Activated CD8-positive, alpha-beta memory T cell treated with anti-CD3 and anti-CD28 coated beads for 48 hours (primary cell): ENCODE data around the gene SRMS.

ENCODE experiments used
- DNase-seq, 3 experiments: peaks; one replicate each; pipeline ENCODE4 v3.0.0-alpha.2; 2020; ENCODE audit warnings: low read depth in 2 of 3, low spot score in 2 of 3

Gene SRMS

DNA sequence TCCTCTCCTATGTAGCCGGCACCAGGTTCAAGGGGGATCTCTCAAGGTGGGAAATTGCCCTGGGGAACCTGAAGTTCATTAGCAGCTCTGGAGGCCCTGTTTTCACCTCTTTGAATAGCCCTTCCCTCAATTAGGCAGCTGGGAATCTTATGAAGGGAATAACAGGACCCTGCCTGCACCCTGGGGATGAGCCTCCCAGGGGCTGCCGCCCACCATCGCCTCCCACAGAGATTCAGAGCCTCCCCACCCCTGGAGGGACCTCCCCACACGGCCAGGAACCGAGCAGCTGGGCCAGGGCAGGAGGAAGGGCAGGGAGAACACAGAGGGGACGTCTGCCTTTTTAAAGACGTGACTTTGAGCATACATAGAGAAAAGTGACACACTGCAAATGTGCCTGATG, 44.0 kb downstream of the SRMS start:
- DNase-seq = no peak

DNA sequence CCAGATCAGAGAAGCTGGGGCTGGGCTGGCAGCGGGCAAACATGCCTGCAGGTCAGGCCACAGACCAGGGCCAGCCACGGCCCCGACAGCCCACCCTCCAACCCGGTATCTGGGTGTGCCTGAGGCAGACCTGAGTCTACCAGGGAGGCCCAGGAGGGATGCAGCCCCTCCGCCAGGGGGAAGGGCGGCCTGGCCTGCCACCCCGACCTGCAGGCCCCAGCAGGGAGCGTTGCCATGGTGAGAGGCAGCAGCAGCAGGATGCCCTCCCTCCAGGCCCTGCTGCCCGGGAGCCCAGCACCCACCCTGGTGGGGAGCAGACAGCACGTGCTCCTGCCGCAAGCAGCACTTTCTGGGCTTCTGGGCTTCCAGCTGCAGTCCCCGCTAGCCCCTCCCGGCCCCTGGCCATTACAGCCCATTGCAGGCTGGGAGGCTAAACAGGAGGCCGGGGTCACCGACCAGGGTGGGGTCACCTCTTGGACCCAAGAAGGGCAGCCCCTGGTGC, 44.8 kb downstream of the SRMS start:
- no peak for DNase-seq

DNA sequence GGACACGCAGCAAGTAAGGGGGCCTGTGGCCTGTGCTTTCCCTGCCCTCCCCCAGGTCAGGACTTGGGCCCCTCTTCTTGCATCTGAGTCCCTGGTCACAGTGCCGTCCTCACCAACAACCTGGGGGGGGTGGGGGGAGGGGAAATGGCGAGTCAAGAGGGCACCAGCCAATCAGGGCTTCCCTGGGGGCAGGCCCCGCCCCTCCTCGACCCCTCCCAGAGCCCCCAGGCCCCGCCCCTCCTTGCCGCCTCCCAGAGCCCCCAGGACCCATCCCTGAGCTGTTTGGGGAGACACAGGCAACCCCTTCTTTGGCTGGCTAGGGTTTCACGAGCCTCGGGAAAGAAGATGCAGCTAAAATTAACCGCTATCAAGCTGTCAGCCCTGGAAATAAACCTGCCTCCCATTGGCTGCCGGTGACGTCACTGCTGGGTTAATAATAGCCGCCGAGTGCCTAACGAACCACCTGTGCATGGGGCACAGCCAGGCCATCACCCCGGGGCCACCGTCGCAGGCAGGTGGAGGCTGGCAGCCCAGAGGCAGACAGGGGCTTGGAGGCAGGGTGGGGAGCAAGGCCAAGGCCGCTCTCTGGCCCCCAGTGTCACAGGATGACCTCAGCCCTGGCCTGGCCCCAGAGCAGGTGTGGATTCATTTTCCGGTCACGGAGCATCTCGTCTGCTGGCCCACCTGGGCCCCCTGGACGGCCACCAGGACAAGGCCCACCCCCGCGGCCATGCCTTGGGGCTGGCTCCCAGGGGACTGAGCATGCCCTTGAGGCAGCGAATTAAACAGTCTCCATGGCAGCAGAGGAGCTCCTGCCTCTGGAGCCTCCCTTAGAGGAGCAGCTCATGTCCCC, 45.5 kb downstream of the SRMS start:
- DNase-seq = no peak

DNA sequence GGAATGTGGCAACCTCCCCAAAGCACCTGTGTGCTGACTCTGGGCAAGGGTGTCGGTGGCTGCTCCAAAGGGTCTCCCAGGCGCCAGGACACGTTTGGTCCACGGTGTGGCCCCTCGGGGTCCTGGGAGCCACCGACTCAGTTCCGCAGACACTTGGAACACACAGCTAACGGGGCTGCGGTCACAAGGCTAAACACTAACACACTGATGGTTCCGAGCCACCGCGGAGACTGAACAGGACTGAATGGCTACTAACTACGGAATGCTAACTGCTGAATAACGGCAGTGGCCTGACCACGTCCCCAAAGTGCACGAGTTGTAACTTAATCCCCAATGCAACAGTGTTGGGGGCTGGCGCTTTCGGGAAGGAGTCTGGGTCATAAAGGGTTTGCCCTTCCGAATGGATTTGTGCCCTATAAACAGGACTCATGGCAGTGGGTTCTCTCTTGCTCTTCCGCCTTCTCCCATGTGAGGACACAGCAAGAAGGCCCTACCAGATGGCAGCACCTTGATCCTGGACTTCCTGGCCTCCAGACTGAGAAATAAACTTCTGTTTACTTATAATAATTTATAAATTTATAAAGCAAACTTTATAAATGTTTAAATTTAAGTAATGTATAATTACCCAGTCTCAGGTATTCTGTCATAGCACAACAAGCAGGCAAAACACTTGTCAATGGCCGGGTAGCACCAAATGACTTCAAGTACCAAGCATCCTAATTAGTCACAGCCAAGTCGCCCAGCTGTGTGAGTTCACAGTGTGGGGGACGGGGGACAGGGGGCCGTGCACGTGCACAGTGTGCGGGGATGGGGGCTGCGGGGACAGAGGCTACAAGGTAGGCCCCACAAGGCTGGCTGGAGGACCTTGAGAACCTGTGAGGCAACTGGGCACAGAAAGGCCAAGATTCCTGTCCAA, 46.4 kb downstream of the SRMS start:
- no peak for DNase-seq

DNA sequence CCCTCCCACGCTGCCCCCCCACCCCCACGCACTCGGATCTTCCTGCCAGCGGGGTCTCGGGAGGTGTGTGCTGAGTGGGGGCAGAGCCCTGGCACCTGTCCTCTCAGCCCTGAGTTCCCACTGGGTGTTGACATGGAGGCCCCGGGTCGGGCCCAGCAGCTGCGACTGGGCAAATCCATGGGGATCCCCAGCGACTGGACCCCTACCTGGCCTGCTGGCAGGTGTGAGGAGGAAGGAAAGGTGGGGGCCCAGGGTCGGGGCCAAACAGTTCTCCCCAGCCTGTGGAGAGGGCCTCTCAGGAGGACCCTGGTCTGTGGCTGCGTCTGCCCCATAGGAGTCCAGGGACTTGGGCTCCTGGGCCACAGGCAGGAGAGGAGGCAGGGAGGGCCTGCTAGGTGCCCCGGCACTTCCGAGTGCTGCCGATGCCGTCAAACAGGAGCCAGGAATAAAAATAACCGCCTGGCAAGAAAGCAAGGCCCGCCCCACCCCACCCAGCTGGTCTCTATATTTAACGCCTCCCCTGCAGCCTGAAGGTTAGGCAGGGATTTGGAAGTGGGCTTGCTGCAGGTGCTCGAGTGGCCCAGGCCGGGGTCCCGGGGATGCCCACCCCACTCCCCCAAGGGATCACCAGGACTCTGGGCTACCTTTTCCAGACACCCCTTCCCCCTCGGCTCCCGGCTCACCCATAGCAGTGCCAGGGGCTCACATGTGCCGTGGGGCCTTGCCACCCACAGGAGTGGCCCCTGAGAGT, 47.2 kb downstream of the SRMS start:
- DNase-seq = no peak

DNA sequence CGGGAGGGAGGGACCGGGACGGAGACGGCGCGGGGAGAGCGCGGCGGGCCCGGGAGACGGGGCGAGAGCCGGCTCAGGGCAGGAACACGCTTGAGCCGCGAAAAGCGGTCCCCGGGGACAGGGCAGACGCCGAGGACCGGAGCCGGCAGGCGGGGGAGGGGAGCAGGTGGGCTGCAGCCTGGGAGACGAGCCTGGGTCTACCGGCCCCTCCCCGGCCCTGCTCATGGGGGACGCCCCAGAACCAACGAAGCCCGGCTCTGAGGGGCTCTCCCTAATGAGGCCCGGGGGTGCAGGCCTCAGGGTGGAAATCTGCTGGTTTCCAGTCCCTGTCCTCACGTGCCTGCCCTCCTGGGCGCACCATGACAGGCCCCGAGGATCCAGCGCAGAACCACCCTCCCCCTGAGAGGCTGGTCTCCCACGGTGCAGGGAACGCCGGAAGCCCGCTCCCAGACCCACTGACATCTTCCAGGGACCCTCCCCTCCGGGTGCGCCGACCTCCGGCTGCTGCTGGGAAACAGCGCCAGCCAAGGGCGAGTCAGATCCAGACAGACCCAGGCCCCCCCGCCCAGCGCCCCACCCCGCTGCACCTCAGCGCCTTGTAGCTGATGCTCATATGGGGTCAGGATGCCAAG, 48.1 kb downstream of the SRMS start:
- DNase-seq = no peak

DNA sequence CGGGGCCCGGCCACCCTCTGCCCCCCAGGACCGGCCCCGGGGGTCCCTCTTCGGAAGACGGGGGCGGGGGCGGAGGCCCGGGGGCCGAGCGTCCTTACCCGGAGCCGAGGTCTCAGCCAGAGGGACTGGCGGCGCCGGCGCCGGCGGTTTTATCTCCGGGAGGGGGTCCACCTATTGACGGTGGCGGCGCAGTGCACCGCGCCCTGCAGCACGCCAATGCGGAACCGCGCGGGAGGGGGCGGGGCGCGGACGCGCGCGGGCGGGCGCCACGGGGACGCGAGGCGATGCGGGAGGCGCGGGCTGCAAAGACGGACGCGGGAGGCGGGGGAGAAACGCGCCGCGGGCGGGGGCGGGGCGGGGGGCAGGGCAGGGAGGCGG, 48.6 kb downstream of the SRMS start, which contains the start of gene EEF1A2:
EEF1A2 (minus strand) TSS at position 124 of the 378 bp plus-strand sequence. CDS start 1,320 bp downstream, outside the sequence.
- DNase-seq = no peak

DNA sequence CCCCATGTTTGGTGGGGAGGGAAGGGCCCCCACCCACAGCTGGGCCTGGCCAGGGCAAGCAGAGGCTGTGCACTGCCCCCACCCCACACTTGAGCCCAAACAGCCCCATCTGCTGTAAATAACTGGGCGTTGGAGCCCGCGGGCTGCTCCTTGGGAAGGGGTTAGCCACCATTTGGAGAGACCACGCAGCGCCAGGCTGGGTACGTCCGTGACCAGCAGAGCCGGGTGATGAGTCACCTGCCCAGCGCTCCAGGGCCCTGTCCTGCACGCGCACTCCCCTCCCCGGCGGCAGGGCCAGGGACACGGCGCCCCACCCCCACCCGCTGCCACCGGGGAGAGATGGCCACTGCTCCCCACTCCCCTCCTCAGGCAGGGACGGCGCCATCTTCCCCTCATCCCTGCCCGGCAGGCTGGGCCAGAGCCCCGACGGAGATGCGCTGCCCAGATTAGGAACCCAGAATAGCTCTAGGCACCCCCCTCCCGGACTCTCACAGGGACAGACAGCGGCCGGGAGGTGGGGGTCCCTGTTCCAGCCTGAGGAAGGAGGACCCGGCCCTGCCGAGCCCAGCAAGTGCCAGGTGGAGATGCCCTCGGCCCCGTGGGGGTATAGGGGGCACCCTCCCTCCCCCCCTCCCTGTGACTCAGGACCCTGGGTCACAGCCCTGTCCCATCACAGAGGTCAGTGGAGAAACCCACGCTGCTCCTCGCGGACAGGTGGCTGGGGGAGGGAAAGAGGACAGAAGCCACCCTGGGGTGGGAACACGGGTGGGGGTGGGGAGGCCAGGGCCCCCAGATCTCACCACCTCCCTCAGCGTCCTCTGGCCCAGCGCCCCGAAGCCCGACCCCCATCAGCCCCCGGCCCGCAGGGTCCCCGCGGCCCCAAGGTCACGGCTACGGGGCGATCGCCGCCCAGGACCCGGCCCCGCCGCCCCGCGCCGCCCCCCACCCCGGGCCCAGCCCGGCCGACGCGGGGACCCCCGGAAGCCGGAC, 49.3 kb downstream of the SRMS start:
- DNase-seq = no peak

DNA sequence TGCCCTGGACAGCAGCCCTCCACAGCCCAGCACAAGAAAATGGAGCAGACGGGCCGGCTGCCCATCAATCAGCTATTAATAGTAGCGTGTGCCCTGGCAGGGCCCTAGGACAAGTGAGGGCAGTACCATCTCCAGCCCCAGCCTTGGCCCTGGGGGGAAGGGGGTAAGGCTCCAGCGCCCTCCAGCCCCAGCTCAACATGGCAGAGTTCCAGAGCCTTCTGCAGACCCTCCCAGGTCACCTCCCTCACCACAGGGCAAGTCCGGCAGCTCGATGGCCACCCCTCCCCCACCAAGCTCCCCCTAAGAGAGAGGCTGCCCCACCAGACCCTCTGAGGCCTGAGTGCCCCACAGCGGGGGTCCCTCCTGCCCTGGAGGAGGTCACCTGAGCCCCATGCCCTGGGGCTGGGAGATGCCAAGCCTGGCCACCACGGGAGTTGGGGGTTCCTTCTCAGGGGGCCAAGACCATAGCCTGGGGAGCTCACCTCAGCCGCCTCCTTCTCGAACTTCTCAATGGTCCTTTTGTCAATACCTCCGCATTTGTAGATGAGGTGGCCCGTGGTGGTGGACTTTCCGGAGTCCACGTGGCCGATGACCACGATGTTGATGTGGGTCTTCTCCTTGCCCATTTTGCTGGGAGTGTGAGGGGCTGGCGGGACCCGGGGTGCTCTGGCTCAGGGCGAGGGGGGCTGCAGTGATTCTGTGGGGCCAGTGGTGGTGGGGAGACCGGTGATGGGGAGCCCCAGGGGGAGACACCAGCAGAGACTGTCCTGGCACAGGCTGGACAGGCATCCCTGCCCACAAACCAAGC, 50.2 kb downstream of the SRMS start:
- DNase-seq = no peak

DNA sequence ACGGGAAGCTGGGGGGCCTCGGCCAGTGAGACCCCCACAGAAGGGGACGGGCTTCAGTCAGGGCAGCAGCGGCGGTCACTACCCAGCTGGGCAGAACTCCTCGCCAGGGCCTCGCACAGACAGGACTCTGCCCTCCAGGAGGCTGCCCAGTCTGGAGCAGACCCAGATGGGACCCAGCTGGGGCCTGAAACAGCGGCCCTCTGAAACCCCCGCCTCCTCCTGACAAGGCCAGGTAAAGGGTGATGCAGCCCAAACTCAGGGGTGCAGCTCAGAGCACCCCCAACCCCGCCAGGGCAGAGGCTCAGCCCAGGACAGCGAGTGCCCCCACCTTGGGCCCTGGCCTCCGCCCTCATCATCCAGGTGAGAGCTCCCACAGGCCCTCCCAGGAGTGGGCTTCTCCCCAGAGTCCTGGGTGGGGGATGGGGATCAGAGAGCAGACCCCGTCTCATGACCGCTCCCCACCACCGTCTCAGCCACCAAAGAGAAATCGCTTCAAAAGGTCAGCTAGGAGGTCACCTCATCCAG, 50.9 kb downstream of the SRMS start:
- DNase-seq = no peak

DNA sequence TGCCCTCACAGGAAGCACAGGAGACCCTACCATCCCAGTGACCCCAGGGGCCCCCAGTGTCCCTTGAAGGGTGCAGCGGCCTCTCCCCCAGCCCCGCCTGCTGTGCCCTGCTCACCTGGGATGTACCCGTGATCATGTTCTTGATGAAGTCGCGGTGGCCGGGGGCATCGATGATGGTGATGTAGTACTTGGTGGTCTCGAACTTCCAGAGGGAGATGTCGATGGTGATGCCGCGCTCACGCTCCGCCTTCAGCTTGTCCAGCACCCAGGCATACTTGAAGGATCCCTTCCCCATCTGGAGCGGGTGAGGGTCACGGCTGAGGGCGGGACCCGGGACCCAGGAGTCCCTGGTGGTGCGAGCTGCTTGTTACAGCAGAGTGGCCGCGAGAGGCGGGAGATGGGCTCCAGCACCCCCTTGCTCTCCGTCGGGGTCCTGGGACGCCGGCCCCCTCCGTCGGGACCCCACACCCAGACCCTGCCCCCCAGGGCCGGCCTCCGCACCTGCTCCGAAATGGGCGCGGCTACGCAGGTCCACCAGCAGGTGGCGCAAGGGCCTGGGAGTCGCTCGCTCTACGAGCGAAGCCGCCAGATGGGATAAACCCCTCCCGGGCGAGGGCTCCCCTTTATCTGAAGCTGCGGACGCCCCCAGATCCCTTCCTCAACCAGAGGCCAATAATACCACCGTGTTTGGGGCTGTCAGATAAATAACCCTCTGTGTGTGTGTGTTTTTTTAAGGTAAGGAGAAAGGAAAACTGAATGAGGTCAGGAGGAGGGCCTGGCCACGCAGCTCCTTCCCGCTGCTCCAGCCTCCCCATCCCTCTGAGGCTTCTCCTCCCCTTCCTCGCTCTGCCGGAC, 51.6 kb downstream of the SRMS start:
- peak; percentile 31 to 73 (median 69) for DNase-seq

DNA sequence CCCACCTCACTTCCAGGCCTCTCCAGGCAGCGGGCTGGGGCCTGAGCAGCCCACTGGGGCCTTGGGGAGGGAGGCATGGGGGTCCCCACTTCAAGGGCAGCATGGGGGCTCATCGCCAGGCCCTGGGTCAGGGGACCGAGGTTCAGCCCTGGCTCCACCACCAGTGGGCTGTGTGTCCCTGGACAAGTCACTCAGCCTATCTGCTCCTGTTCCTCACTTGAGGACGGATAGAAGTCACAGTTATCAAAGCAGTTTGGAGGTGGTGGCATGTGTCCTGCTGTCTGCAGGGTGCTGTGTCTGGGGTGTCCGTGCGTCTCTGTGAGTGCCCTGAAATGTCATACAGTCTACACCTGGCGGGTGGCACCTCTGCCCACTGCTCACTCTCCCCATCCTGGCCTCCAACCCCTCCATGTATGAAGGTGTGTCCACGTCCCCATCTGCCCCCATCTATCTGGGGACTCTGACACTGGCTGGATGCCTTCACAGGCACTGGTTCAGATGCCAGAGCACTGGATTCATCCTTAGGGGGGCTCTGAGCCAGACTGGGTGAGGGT, 52.3 kb downstream of the SRMS start:
- no peak for DNase-seq

DNA sequence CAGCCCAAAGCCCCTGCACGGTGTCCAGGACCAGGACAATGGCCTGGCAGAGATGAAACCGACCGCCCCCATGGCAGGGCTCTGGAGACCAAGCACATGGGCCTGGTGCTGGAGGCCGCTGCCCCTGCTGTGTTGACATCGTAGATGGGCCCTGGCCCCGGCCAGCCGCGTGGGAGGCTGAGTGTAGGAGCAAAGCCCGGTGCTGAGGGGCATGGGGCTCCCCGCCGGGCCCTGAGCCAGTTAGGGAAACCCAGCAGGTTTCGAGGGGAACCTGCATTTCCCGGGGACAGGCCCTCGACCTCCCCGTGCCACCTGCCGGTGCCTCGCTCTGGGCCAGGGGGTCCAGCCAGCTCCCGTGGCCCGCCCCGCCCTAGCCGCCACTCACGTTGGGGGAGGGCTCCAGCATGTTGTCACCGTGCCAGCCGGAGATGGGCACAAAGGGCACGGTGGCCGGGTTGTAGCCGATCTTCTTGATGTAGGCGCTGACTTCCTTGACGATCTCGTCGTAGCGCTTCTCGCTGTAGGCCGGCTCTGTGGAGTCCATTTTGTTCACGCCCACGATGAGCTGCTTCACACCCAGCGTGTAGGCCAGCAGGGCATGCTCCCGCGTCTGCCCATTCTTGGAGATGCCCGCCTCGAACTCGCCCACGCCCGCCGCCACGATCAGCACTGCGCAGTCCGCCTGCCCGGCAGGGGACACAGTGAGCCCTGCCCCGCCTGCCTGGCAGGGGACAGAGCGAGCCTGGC, 53.0 kb downstream of the SRMS start:
- no peak for DNase-seq

DNA sequence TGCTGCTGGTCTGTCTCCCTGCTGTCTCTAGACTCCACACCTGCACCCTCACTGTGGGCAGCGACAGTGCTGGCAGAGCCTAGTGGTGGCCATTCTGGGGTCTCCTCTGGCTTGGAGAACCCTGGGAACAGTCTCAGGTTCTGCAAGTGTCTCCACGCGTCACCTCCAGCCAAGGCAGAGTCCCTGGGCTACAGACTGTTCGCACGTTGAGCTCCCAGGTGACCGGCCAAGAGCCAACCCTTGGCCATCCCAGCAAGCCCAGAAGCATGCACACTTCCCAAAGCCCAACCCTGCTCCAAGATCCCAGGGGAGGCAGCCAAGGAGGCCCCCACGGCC, 53.5 kb downstream of the SRMS start:
- DNase-seq = no peak

DNA sequence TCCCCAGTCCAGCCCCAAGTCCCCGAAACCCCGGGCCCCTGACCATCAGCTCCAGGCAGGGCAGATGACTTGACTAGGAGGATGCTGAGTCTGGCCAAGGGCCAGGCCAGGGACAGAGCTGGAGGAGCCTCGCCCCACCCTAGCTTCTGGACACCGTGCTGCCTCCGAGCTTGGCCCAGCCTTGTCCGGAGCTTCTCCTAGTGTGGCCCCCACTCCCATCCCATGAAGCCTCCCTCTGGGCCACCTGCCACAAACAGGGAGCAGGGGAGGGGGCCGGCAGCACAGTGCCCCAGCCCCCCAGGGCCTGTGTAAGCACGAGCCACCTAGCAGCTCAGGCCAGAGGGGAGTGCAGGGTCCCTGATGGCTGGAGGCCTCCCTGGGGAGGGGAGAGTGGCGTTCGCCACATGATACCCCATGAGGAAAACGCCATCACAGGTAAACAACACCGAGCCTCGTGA, 54.0 kb downstream of the SRMS start:
- DNase-seq = no peak

DNA sequence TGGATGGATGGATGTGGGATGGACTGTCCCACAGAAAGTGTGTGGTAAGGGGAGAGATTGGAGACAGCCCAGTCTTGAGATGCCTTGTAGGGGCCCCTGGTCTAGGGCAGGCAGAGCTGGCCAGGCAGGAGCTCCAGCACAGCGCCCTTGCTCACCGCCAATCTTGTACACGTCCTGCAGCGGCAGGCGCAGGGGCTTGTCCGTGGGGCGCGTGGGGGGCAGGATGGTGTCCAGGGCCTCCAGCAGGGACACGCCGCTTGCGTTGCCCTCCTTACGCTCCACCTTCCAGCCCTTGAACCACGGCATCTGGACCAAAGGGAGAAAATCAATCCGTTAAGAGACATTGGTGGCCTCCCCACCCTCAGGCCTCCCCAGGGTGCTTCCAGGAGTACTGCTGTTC, 54.6 kb downstream of the SRMS start:
- DNase-seq = no peak

DNA sequence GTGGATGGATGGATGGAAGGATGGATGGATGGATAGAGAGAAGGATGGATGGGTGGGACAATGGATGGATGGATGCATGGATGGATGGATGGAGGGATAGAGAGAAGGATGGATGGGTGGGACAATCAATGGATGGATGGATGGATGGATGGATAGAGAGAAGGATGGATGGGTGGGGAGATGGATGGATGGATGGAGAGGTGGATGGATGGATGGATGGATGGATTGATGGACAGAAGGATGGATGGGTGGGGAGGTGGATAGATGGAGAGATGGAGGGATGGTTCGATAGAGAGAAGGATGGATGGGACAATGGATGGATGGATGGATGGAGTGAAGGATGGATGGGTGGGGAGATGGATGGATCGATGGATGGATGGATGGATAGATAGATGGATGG, 55.0 kb downstream of the SRMS start:
- no peak for DNase-seq
